Superior temporal gyrus (tissue), 1 donor: ENCODE data around the gene HEXIM2.

Experiments used
- DNase-seq: peaks from one replicate; pipeline ENCODE4 v3.0.0-alpha.2; 2016; ENCODE audit errors: extremely low spot score

The HEXIM2 gene

DNA sequence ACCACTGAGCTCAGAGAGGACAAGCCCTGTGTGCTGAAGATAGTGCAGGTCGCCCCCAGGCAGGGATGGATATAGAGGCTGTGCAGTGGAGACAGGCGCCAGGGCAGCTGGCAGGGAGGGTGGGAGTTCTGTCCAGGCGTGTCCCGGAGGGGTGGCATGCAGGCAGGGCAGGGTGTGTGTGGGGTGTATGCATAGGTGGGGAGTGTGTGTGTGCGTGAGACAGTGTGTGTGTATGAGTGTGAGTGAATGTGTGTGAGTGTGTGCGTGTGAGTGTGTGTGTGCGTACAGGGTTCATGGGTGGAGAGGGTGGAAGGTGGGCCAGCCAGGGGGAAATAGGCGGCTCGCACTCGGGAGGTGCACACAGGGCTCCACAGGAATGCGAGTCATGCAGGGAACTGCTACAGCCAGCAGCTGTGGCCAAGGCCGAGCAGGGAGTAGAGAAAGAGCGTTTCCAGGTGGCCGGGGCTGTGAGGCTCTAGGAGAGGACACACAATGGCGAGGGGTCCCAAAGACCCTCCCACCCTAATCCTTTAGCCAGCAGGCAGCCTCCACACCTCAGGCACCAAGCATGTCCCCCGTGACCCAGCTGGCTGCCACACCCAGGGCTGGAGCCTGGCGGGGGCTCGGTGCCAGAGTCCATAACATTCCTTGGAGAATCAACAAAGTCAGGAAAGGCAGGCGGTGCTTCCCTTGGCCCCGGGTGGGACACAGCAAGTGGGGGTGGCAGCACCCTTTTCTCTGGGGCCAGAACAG, 34.0 kb upstream of the HEXIM2 start:
- no peak for DNase-seq

DNA sequence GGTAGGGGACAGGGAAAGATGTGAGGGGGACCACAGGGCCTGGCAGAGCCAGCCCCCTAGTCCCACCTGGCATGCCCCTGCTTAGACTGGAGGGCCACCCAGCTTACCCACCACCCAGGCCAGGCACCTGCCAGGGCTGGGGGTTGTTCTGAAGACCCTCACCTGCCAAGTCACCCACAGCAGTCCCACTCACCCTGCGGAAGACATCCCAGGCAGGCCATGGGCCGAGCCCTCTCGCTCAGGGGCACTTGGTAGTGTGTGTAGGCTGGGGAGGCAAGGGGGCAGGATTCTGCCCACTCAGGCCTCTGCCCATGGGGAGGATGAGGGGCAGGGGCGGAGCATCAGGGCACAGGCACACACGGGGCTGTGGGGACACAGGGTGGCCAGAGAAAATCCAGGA, 33.3 kb upstream of the HEXIM2 start:
- DNase-seq, result no peak

GRCh38 chr17:45128989-45129388, 32.7 kb upstream of the HEXIM2 start:
- DNase-seq, result no peak

DNA sequence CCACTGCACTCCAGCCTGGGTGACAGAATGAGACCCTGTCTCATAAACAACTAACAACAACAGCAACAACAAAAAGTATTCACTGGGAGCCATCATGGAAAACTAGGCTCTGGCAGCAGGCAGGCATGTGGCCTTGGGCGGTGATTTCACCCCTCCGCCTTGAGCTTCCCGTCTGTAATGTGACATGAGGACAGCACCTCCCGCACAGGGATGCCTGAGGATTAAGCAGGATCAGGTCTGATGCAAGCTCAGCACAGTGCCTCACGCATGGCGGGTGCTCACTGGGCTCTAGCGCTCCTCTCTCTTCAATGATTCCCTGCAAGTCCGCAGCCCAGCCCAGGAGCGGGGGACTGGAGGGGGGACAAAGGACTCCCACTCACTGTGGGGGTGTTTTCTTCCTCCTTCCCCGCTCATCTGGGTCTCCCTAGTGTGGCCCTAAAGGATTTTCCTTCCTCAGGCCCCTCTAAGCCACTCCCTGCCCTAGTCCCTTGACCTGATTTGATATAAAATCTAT, 32.2 kb upstream of the HEXIM2 start:
- DNase-seq, result no peak

- no peak for DNase-seq
These were observed 31.6 kb upstream of the HEXIM2 start for GRCh38 chr17:45129940-45130680.

GRCh38 chr17:45130681-45131615, 30.7 kb upstream of the HEXIM2 start:
- DNase-seq, result no peak

DNA sequence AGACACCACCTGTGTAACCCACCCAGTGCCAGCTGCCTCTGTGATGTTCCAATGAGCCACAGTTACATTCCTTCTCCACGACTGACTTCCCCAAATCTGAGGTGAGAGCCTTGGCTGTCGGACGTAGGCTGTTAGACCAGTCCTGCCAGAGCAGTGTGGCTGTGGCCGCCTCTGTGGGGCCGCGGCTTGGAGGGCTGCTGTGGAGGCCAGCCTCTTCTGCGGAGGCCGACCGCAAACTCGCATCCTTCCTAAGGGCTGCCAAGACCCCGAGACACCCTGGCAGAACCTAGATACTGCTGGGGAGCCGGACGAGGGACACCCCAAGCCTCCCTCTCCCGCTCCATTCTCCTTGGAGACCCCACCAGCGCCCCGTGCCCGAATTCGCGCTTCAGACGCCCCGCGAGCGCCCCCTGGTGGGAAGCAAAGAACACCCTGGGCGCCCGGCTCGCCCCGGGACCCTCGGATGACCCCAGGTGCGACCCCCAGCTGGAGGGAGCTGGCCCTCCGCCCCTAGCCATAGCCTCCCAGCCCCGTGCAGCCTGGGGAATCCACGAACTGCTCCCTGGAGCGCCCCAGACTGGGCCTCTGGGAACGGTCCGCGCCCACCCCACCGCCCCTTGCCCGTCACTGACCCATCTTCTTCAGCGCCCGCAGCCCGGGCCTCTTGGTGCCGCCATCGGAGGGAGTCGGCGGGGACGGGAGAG, 29.9 kb upstream of the HEXIM2 start:
- DNase-seq, result no peak

DNA sequence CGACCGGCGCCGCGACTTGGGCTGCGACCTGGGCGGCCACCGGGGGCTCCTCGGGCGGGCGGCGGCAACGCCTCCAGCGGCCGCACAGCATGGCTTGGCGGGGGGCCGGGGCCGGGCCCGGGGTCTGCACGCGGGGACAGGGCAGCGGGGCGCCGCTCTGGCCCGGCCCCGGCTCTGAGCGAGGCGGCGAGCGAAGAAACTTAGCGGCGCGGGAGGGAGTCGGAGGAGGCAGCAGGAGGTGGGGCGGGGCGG, 29.4 kb upstream of the HEXIM2 start, which contains the start of gene PLCD3:
PLCD3 (minus strand) TSS at position 196 of the 252 bp plus-strand sequence; CDS start at position 91, 105 bp downstream.
- no peak for DNase-seq

GRCh38 chr17:45132572-45133463, 28.9 kb upstream of the HEXIM2 start:
- peak; percentile 59 for DNase-seq

DNA sequence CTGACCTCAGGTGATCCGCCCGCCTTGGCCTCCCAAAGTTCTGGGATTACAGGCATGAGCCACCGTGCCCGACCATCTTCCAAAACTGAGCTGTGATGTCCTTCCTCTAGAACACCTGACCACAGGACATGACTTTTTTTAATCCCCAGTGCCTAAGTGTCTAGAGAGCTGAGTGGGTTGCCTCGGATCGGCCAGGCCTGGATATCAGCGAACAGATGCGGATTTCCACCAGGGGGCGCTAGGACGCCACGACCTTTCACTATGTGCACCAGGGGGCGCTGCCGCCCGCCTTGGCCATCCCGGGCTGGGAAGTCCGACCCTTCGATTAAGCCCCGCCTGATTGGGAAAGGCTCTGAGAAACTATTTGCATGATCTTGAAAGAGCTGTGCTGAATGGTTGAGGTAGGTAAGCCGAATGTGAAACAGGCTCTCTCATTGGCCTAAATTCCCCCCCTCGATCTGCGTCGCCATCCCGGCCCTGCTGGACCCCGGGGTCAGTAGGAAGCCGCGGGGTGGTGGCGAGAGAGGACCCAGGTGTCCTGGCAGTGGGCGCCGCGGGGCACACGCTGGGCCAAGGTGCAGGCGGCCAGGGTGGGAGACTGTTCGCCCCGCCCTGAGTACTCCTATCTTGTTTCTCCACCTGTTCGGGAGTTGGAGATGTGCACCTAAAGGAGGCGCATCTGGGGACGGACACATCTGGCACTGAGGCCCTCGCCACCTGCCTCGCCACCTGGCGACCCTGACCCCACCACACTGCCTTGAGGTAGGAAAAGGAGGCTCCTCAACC, 26.3 kb upstream of the HEXIM2 start, which contains the start of gene ACBD4:
ACBD4 (plus strand) TSS at position 496 of the 786 bp plus-strand sequence. CDS start 458 bp downstream, outside the sequence.
- peak; percentile 97 for DNase-seq

DNA sequence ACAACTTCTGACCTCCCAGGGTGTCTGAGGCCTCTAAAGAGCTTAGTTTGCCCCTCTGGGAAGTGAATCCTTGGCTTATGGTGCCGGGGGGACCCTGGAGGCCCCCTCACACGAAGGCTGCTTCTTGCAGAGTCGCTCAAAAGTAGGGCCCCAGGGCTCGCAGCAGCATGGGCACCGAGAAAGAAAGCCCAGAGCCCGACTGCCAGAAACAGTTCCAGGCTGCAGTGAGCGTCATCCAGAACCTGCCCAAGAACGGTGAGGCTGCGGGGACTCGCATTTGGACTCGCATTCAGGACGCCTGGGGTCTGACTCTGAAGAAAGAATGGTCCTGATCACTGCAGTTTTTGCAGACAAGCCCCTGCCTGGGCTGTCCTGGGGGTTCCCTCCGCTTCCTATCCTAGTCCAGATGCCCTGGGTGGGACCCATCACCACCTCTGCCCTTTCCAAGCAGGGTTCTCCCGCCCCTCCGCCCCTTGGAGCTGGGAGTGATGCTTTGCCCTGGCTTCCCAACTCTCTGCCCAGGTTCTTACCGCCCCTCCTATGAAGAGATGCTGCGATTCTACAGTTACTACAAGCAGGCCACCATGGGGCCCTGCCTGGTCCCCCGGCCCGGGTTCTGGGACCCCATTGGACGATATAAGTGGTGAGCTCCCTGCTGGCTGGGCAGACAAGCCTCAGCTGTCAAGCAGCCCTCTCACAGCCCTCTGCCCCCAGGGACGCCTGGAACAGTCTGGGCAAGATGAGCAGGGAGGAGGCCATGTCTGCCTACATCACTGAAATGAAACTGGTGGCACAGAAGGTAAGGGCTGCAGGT, 25.5 kb upstream of the HEXIM2 start:
- no peak for DNase-seq

DNA sequence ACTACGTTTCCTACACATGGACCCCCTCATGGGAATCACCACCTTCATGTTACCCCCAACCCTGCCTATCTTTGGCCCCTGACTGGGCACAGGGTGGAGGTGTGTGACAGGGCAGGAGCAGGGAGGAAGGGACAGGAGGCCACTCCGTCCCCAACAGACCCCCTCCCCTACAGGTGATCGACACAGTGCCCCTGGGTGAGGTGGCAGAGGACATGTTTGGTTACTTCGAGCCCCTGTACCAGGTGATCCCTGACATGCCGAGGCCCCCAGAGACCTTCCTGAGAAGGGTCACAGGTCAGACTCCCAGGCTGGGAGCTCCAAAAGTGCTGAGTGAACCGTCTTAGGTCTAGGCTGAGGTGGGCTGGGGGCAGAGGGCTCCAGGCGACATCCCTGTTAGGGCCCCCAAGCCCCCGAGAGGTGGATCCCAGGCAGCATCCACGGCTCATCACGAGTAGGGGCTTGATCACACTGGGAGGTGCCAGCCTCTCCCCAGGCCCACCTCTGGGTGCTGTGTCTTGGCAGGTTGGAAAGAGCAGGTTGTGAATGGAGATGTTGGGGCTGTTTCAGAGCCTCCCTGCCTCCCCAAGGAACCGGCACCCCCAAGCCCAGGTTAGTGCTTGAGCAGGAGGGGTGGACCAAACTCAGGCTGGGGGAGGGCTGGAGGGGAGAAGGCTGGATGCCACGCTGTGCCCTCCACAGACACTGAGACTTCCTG, 24.7 kb upstream of the HEXIM2 start:
- DNase-seq, result no peak

- no peak for DNase-seq
These were observed 23.9 kb upstream of the HEXIM2 start for GRCh38 chr17:45137561-45138305.

GRCh38 chr17:45138911-45139532, 22.7 kb upstream of the HEXIM2 start:
- DNase-seq, result no peak

GRCh38 chr17:45139533-45139920, 22.1 kb upstream of the HEXIM2 start:
- no peak for DNase-seq

GRCh38 chr17:45143094-45143670, 18.5 kb upstream of the HEXIM2 start:
- DNase-seq, result no peak
